Measurements from ENCODE around the gene AP3M1.

Gene AP3M1

DNA sequence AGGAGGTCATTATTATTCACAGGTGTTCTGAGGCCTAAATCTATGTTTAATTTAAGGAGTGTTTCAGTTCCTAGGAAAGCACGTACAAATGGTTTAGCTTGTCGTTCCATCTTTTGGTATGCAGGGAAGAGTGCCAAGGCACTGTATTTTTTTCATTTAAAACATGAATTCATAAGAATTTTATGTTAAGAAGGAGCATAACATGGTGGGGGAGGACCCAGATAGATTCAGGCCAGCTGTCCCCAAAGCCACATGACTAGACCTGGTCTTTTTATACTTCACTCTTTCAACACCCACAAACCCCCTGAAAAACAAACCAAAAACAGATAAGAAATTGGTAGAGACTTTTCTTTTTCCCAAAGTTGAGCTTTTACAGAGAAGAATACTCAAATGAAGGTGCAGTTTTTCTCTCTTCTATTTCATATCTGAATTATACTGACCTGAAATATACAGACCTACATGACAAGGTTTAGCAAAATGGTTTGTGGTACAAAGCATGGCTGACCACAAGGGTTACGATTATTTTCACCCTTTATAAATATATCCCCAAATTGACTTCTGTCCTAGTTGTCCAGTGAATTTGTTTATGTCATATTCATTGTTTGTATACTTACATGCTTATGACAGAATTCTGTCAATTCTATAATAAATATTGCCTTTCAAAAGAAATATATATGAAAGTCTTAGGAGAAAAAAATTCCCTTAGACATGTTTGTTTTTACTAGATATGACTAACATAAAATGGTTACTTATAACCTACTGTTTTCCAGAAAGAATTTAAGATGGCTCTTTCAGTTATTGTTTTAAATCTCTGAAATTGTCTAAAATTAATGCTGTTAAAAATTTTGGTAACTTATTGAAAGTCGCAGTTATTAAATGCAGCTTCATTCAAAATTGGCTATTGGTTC is 71.3 kb downstream of the AP3M1 start:
- peak; percentile 17 for FAIRE-seq

DNA sequence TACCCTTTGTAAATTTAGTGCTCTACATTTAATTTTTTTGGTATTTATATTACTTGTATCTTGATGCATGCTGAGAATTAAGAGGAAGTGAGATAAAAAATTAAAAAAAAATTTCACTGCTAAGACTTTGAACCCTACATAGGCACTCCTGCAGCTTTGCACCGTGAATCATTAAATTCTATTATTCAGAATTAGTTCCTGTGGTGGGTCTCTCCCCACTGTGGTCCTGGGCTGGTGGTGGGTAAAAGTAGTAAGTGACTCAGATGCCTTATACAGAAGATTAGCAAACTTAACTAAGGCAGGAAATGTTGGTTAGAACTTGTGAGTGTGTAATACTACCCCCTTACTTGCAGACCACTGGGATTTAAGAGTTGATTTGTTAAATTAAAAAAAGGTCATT is 72.6 kb downstream of the AP3M1 start:
- FAIRE-seq: no peak

GRCh38 chr10:74077416-74077815 is 73.2 kb downstream of the AP3M1 start:
- no peak for FAIRE-seq

DNA sequence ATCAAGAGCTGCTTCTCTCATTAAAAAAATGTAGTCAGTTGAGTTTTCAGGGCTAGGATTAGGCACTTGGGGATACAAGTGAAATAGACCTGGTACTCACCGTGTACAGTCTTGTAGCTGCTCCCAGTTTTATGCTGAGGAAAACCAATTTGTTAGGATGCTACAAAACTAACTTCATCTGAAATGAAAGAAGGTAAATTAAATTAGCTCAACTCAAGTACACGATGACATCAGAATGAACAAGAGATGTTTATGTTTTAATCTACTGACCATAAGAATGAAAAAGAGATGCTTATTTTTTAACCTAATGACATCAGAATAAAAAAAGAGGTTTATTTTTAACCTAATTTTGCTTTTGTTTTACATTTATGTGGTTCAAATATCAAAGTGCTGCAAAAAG is 73.7 kb downstream of the AP3M1 start:
- peak; percentile 39 for FAIRE-seq

DNA sequence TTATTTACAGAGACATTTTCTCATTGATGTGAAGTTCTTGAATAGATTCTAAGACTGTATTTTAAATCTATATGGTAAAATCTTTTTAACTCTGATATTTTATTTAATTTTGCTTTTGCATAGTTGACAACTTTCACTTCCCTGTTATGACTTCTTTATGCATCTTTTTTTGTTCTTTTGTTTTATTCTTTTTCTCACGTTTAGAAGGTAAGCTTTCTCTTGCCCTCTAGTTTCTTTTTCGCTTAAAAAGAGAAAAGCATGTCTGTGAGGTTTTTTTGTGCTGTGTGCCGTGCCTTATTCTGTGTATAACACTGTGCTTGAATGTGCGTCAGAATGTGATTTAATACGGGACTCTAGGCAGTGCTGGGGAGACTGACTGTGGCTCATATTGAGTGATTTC is 74.7 kb downstream of the AP3M1 start:
- peak; percentile 71 for FAIRE-seq

- FAIRE-seq: no peak
Measured at GRCh38 chr10:74072503-74072902, 78.1 kb downstream of the AP3M1 start.

- FAIRE-seq: no peak
Measured at GRCh38 chr10:74071157-74071556, 79.5 kb downstream of the AP3M1 start.

Data from G401.6 (cell line).